ENCODE measurements around the gene GRB14. TPM values are rescaled to one million over a fixed set of nuclear protein-coding genes. Genes with fewer than 3 reads are reported as not detected.

GRB14 gene
- total RNA-seq, 2 donors from 2014 or later: 0.14 to 29.9 TPM

DNA sequence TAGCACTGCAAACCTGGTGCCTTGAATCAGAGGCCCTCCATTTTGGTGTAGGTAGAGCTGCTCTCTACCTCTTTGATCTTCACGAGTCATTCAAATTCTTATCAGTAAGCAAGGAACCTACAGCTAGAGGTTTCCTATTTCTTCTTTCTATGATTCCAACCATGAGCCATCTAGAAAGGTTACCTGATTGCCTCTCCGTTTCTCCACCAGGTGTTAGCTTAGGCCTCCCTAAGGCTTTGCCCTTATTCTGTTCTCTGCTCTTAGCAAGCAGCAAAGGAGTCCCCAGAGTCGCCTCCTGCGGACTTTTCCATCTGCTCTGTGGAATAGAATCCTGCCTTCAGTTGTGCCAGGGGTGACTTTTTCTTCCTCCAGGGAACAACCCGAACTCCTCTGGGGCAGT lies 173.6 kb downstream of the GRB14 start:
- H3K36me3 ChIP-seq: no peaks in the 10 kb centered on the region
- no peaks in the 10 kb centered on the region for H3K9me3 ChIP-seq
- TF ChIP-seq, protein P1, sequence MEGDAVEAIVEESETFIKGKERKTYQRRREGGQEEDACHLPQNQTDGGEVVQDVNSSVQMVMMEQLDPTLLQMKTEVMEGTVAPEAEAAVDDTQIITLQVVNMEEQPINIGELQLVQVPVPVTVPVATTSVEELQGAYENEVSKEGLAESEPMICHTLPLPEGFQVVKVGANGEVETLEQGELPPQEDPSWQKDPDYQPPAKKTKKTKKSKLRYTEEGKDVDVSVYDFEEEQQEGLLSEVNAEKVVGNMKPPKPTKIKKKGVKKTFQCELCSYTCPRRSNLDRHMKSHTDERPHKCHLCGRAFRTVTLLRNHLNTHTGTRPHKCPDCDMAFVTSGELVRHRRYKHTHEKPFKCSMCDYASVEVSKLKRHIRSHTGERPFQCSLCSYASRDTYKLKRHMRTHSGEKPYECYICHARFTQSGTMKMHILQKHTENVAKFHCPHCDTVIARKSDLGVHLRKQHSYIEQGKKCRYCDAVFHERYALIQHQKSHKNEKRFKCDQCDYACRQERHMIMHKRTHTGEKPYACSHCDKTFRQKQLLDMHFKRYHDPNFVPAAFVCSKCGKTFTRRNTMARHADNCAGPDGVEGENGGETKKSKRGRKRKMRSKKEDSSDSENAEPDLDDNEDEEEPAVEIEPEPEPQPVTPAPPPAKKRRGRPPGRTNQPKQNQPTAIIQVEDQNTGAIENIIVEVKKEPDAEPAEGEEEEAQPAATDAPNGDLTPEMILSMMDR (IDR thresholded peaks at IDR 0.05): no peak
- TF ChIP-seq POLR2A (IDR thresholded peaks at IDR 0.05) (no peak), POLR2AphosphoS5 (IDR thresholded peaks at IDR 0.05) (no peak)
- no peak overlapping the region for H3K27ac ChIP-seq
- no peak for DNase-seq (ENCODE audit: low spot score)
- no peak overlapping the region for H3K4me3 ChIP-seq
- no peaks in the 10 kb centered on the region for H3K27me3 ChIP-seq (replicated peaks; ENCODE audit: insufficient read depth)
- WGBS: 86% methylated on average over 5 of the region's 5 CpGs
- no peaks in the 10 kb centered on the region for H3K4me1 ChIP-seq (replicated peaks)
- intact Hi-C loops (cut with DNase I): no loop called here

Other genes starting within 250 kb of the GRB14 start
- gene COBLL1, start 220.3 kb upstream of the GRB14 start, total RNA-seq: 10 to 100 TPM; 52.1 to 82.8 TPM

All from prostate gland (tissue), 2 donors.